ENCODE measurements around the gene SH3RF1. TPM values are rescaled to one million over a fixed set of nuclear protein-coding genes. Genes with fewer than 3 reads are reported as not detected.

Gene SH3RF1
- total RNA-seq, 1 experiment from 2014 or later: 15.3 TPM

DNA sequence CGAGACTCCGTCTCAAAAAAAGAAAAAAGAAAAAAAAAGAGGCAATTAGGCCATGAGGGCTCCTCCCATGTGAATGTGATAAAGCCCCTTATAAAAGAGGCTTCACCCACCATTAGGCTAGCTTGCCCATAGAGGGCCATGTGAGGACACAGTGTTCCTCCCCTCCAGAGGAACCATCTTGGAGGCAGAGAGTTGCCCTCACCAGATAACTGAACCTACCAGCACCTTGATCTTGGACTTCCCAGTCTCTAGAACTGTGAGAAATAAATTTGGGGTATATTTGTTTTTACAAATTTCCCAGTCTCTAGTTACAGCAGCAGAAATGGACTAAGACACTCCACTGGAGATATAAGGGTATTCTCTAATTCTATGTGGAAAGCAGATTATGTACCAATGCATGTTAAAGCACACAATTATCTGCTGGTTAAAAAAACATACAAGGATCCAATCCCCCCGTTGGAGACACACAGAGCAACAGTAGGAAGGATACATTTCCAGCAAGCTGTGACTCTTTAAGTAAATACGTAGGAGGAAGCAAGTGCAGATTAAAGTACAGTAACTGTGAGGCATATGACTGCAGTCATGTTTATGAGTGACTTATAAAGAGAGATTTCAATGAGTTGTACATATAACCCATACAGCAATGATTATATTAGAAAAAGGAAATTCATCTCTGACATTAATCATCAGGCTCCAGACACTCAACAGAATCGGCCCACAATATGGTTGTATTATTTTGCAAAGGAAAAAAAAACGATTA, 21.4 kb downstream of the SH3RF1 start:
- peaks cover 50 to 59% of the 10 kb centered on the region in 2 experiments for H3K4me1 Mint-ChIP-seq

More for the DNA sequence above, 21.4 kb downstream of the SH3RF1 start:
- no peak overlapping the region for H2BK12ac ChIP-seq (ENCODE audit: insufficient read length, low read depth, low read length)
- H3K27ac ChIP-seq (ENCODE audit: insufficient read length, low read depth, low read length): no peak overlapping the region
- H4K5ac ChIP-seq (ENCODE audit: insufficient read length, low read depth, low read length): no peak overlapping the region
- H3K27ac Mint-ChIP-seq: 0 out of 7 replicates have a peak overlapping the region, but pooled peaks of 1 of the 3 experiments have one; percentile 3
- H3K23me2 ChIP-seq (ENCODE audit: insufficient read length, low read depth, low read length, poor library complexity, severe bottlenecking): no peaks in the 10 kb centered on the region
- H3K4me2 ChIP-seq (ENCODE audit: insufficient read depth, insufficient read length, low read length): no peak overlapping the region
- peaks cover 6% of the 10 kb centered on the region; the same call in 1 of the 2 replicates for H3K4me1 ChIP-seq (ENCODE audit: insufficient read depth, low read length)
- no peak overlapping the region for H3K23ac ChIP-seq (ENCODE audit: insufficient read length, low read depth, low read length)
- H3K36me3 Mint-ChIP-seq (ENCODE audit: insufficient read depth in 1 of 3, low read depth in 3 of 3): peaks cover 3 to 10% (median 9%) of the 10 kb centered on the region in 3 experiments; a peak in 6 of 7 replicates
- no peak overlapping the region for H2AK5ac ChIP-seq (ENCODE audit: insufficient read length, low read length)
- TF ChIP-seq, protein P1, sequence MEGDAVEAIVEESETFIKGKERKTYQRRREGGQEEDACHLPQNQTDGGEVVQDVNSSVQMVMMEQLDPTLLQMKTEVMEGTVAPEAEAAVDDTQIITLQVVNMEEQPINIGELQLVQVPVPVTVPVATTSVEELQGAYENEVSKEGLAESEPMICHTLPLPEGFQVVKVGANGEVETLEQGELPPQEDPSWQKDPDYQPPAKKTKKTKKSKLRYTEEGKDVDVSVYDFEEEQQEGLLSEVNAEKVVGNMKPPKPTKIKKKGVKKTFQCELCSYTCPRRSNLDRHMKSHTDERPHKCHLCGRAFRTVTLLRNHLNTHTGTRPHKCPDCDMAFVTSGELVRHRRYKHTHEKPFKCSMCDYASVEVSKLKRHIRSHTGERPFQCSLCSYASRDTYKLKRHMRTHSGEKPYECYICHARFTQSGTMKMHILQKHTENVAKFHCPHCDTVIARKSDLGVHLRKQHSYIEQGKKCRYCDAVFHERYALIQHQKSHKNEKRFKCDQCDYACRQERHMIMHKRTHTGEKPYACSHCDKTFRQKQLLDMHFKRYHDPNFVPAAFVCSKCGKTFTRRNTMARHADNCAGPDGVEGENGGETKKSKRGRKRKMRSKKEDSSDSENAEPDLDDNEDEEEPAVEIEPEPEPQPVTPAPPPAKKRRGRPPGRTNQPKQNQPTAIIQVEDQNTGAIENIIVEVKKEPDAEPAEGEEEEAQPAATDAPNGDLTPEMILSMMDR (conservative IDR thresholded peaks at IDR 0.05): no peak
- peaks cover 8% of the 10 kb centered on the region; the same call in 1 of the 2 replicates for H3K79me2 ChIP-seq (ENCODE audit: insufficient read depth, low read length)
- no peak overlapping the region for H3K14ac ChIP-seq (ENCODE audit: insufficient read depth, low read length)
- no peak overlapping the region for H3K4me3 Mint-ChIP-seq
- H2BK20ac ChIP-seq (ENCODE audit: low read depth, low read length, poor library complexity, severe bottlenecking): no peak overlapping the region
- H3K9ac ChIP-seq (ENCODE audit: extremely low read depth, insufficient read length, low read length): no peak overlapping the region
- H2AFZ ChIP-seq (ENCODE audit: low read length): no peak overlapping the region
- H3K9me3 ChIP-seq (ENCODE audit: control insufficient read depth, low read depth, low read length): no peaks in the 10 kb centered on the region
- no peaks in the 10 kb centered on the region for H3K27me3 ChIP-seq (ENCODE audit: insufficient read depth, low read length)
- no peak overlapping the region for H4K8ac ChIP-seq (replicated peaks; ENCODE audit: insufficient read length, low read depth, low read length)
- H2BK120ac ChIP-seq (ENCODE audit: low read depth, low read length, poor library complexity, severe bottlenecking): no peak overlapping the region
- DNase-seq: no peak
- H3K56ac ChIP-seq (ENCODE audit: insufficient read length, low read depth, low read length): no peak overlapping the region
- no peak overlapping the region for H3T11ph ChIP-seq (ENCODE audit: low read length)
- no peaks in the 10 kb centered on the region for H4K20me1 ChIP-seq (ENCODE audit: control insufficient read depth, insufficient read depth, insufficient read length)
- no peak overlapping the region for H2BK15ac ChIP-seq (ENCODE audit: low read depth, low read length)
- H3K9me3 Mint-ChIP-seq: peaks cover 0 to 3% of the 10 kb centered on the region in 2 experiments; a peak in 1 of 5 replicates
- H3K27me3 Mint-ChIP-seq (ENCODE audit: low read depth): no peaks in the 10 kb centered on the region
- H3K18ac ChIP-seq (ENCODE audit: insufficient read length, low read depth, low read length): no peak overlapping the region
- no peak overlapping the region for H3K4ac ChIP-seq (ENCODE audit: low read depth, low read length)
- H4K91ac ChIP-seq (ENCODE audit: insufficient read length, low read depth, low read length): no peak overlapping the region
- WGBS (ENCODE audit: extremely low coverage, insufficient read length, low lambda C conversion rate): no CpG with 5 or more reads among the region's 6 CpGs
- no peaks in the 10 kb centered on the region for H3K79me1 ChIP-seq (ENCODE audit: insufficient read depth, low read depth, low read length, poor library complexity, severe bottlenecking)
- H2BK5ac ChIP-seq (ENCODE audit: insufficient read length, low read length): no peak overlapping the region

All from H9 (cell line).